Uterus (tissue), 4 donors: ENCODE results near the gene MIP. TPM values are rescaled to one million over a fixed set of nuclear protein-coding genes. Genes with fewer than 3 reads are reported as not detected.
"Not testable (repeated sequence)": the region's sequence is repeated elsewhere in the genome, so short reads cannot be mapped to it uniquely, and the experiment has no call there.

Experiments used
- DNase-seq, 2 donors: peaks; one replicate each; pipeline ENCODE4 v3.0.0-alpha.2; 2019 to 2020
- H3K27ac ChIP-seq, 2 donors: fragments of 200-600 bp; sonication (generic); 1 replicate in 1 of 2; 2 replicates in 1 of 2; pipeline ENCODE4 v1.5.1; 2016 to 2018
- H3K27me3 ChIP-seq, 2 donors: fragments of 200-600 bp; sonication (generic); one replicate each; pipeline ENCODE4 v1.5.1; 2018 to 2019; ENCODE audit warnings: control low read depth in 1 of 2
- H3K36me3 ChIP-seq, 2 donors: fragments of 200-600 bp; sonication (generic); one replicate each; pipeline ENCODE4 v1.5.1; 2019; ENCODE audit warnings: control low read depth in 1 of 2
- H3K4me1 ChIP-seq, 2 donors: fragments of 200-600 bp; sonication (generic); one replicate each; pipeline ENCODE4 v1.5.1; 2018 to 2019; ENCODE audit warnings: control low read depth in 1 of 2
- H3K4me3 ChIP-seq, 2 donors: fragments of 200-600 bp; sonication (generic); 1 replicate in 1 of 2; 2 replicates in 1 of 2; pipeline ENCODE4 v1.5.1; 2018 to 2019; ENCODE audit warnings: mild to moderate bottlenecking in 1 of 2
- H3K9me3 ChIP-seq, 2 donors: fragments of 200-600 bp; sonication (generic); one replicate each; pipeline ENCODE4 v1.5.1; 2019; ENCODE audit warnings: control low read depth in 1 of 2
- POLR2A ChIP-seq, 2 donors: fragments of 450-650 bp; IDR thresholded peaks; one replicate each; pipeline ENCODE4 v1.6.1; 2016; ENCODE audit warnings: antibody characterized with exemption in 2 of 2, mild to moderate bottlenecking in 1 of 2, moderate library complexity in 1 of 2
- intact Hi-C: fragments of 100-400 bp; cut with DNase I; formaldehyde crosslinking; loops from one replicate; pipeline ENCODE4 v1.15.1; 2023; ENCODE audit warnings: low total_unique reads
- total RNA-seq, 4 donors: library from RNA; depleted of rRNA in 3 of 4; stranded (reverse); fragments of >200 nt in 3 of 4; gene quantifications; one replicate each; pipeline versions ENCODE4 v1.1.0 to v1.2.4, GENCODE V29; 2014 to 2023
- TF ChIP-seq, protein P1 (sequence below), 4 experiments: fragments of 200-600 bp in 2 of 4; fragments of 450-650 bp in 2 of 4; sonication (generic) in 2 of 4; IDR thresholded peaks; one replicate each; pipeline ENCODE4 v1.5.1; 2016 to 2019; ENCODE audit warnings: antibody characterized with exemption in 4 of 4, mild to moderate bottlenecking in 2 of 4, moderate library complexity in 1 of 4
- donor health status: DM: yes; HTN: yes; CAD: no.

MIP gene
- total RNA-seq, 4 donors from 2014 or later: not detected

DNA sequence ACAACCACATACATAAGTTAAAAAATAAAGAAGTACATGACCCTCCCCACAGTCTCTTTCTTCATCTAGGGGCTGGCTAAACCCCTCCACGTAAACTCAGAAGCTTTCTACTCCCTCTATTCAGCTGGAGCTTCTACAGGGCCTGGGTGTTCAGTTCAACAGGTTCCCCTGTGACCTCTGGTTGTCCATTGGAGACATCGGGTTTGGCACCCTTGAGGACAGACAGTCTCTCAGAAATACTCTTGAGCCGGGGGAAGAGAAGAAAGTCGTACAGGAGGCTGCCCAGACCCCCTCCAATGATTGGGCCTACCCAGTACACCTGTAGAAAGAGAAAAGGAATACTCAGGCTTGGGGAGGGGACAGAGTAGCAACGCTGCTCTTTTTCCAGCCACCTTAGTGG is 3.3 kb downstream of the MIP start:
- Histone ChIP-seq H3K4me1 (no peaks in the 10 kb centered on the region), H3K27me3 (no peaks in the 10 kb centered on the region), H3K36me3 (no peaks in the 10 kb centered on the region), H3K27ac (no peak overlapping the region), H3K9me3 (no peaks in the 10 kb centered on the region), H3K4me3 (no peak overlapping the region)
- intact Hi-C loops: no loop called here
- TF ChIP-seq, protein P1, sequence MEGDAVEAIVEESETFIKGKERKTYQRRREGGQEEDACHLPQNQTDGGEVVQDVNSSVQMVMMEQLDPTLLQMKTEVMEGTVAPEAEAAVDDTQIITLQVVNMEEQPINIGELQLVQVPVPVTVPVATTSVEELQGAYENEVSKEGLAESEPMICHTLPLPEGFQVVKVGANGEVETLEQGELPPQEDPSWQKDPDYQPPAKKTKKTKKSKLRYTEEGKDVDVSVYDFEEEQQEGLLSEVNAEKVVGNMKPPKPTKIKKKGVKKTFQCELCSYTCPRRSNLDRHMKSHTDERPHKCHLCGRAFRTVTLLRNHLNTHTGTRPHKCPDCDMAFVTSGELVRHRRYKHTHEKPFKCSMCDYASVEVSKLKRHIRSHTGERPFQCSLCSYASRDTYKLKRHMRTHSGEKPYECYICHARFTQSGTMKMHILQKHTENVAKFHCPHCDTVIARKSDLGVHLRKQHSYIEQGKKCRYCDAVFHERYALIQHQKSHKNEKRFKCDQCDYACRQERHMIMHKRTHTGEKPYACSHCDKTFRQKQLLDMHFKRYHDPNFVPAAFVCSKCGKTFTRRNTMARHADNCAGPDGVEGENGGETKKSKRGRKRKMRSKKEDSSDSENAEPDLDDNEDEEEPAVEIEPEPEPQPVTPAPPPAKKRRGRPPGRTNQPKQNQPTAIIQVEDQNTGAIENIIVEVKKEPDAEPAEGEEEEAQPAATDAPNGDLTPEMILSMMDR (IDR thresholded peaks at IDR 0.05): no peak
- no peak for TF ChIP-seq POLR2A (IDR thresholded peaks at IDR 0.05)
- no peak for DNase-seq

DNA sequence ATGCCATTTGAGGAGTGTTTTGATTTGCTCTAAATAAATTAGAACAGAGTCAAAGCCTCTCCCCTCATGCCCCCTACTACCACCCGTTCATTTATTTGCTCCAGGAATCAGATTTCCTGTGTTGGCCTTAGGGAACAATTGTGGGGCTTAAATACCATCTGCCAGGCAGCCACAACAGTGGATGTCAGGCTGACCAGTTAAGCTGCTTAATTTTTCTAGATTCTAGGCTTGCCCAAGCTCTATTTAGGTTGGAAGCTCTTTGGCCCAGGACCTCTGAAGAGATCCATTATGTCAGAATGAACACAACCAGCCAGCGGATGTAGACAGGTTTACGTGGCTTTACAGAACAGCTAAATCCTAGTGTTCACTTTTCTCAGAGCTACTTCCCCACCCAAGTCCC is 4.2 kb downstream of the MIP start:
- Histone ChIP-seq H3K36me3 (no peaks in the 10 kb centered on the region), H3K27ac (no peak overlapping the region)

DNA sequence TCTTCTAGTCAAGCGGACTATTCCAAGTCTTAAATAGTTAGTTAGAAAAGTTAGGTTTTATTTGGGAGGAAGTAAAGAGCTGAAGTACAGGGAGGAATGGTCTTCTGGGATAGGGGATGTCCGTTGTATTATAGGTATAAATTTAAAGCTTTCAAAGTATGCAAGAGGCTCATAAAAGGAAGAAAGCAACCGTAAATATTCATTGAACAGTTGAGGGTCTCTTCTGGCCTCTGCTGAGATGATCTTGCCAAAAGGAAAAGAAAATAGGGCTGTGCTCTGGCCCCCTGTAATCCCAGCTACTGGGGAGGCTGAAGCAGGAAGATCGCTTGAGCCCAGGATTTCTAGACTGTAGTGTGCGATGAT is 4.9 kb downstream of the MIP start:
- TF ChIP-seq POLR2A (IDR thresholded peaks at IDR 0.05): no peak
- TF ChIP-seq, protein P1 (IDR thresholded peaks at IDR 0.05): no peak
- intact Hi-C loops: no loop called here

More for the DNA sequence above, 4.2 kb downstream of the MIP start:
- no peak overlapping the region for H3K4me3 ChIP-seq
- DNase-seq: no peak
- TF ChIP-seq, protein P1 (IDR thresholded peaks at IDR 0.05): no peak
- TF ChIP-seq POLR2A (IDR thresholded peaks at IDR 0.05): no peak
- H3K27me3 ChIP-seq: no peaks in the 10 kb centered on the region
- no peaks in the 10 kb centered on the region for H3K4me1 ChIP-seq
- no peaks in the 10 kb centered on the region for H3K9me3 ChIP-seq
- intact Hi-C loops: no loop called here

DNA sequence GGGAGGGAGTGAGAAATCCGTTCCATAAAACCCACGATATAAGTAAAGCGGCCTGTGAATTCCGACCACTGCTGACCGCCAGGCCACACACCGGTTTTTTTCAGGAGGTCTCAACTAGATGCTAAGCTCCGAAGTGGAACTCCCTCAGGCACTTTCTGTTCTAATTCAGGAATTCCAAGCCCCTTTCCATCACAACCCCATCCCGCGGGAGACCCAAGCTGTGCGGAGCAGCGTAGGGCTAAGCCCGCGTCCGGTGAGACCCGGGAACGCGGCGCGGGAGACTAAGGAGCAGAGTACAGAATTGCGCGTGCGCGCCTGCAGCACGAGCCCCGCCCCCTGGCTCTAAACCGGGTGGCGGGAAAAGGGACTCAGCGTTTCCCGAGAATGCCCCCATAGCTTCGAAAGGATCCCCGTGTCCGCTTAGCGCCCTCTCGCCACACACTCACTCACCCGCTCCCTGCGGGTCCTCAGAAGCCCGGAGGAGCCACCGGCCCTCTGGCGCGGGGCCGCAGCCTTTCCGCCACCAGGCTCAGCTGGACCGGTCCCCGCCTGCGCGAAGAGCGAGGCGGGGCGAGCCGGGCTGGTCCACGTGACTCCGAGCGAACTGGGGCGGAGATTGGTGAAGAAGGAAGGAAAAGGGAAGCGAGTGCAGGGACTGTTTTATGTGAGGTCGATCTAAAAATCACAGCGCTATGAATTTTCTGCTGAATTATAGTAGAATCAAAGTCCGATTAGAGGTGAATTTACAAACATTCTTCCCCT is 5.4 kb downstream of the MIP start, which contains the start of gene TIMELESS:
Gene TIMELESS (minus strand): TSS at position 567 of the 762 bp plus-strand sequence. CDS start 15,256 bp downstream, outside the sequence.
- peak within 1 kb of the TSS; percentile 57 to 76 for H3K4me3 ChIP-seq
- H3K9me3 ChIP-seq: no peaks in the 10 kb centered on the region
- intact Hi-C loops: no loop called here
- peak within 1 kb of the TSS; percentile 92 for H3K27ac ChIP-seq
- no peaks in the 10 kb centered on the region for H3K4me1 ChIP-seq
- H3K27me3 ChIP-seq: no peaks in the 10 kb centered on the region
- no peaks in the 10 kb centered on the region for H3K36me3 ChIP-seq
- TF ChIP-seq POLR2A (IDR thresholded peaks at IDR 0.05): peak; percentile 33 to 74
- TF ChIP-seq, protein P1 (IDR thresholded peaks at IDR 0.05): peak in 2 of 4 experiments; percentile 26 to 33
- DNase-seq: peak; percentile 83 to 89

More for the DNA sequence above, 4.9 kb downstream of the MIP start:
- H3K27ac ChIP-seq: peak overlapping the region; percentile 92
- H3K4me3 ChIP-seq: peak overlapping the region; percentile 57 to 76
- no peaks in the 10 kb centered on the region for H3K36me3 ChIP-seq
- H3K27me3 ChIP-seq: no peaks in the 10 kb centered on the region
- H3K9me3 ChIP-seq: no peaks in the 10 kb centered on the region
- H3K4me1 ChIP-seq: no peaks in the 10 kb centered on the region
- DNase-seq: no peak

DNA sequence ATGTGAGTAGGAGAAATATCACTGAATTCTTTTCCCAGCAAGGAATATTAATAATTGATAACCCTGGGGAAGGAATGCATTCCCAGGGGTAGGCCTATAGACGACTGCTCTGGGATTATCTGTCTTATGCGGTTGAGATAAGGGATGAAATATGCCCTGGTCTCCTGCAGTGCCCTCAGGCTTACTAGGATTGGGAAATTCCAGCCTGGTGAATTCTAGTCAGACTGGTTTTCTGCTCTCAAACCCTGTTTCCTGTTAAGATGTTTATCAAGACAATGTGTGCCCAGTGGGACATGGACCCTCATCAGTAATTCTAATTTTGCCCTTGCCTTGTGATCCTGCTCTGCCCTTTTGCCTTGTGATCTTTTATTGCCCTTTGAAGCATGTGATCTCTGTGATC is 11.2 kb downstream of the MIP start:
- H3K9me3 ChIP-seq, H3K4me1 ChIP-seq, H3K4me3 ChIP-seq, H3K36me3 ChIP-seq, DNase-seq, intact Hi-C loops, H3K27ac ChIP-seq, H3K27me3 ChIP-seq: not testable (repeated sequence)
